GM19372 (cell line): ENCODE results near the gene LSS.
"Not testable (repeated sequence)": the region's sequence is repeated elsewhere in the genome, so short reads cannot be mapped to it uniquely, and the experiment has no call there.

Experiments
- ATAC-seq: cut with Tn5 transposase; IDR thresholded peaks from one replicate; pipeline ENCODE4 v1.9.1; 2021; ENCODE audit warnings: mild to moderate bottlenecking, low read depth, moderate library complexity; ENCODE audit not compliant: unreplicated experiment

The LSS gene

DNA sequence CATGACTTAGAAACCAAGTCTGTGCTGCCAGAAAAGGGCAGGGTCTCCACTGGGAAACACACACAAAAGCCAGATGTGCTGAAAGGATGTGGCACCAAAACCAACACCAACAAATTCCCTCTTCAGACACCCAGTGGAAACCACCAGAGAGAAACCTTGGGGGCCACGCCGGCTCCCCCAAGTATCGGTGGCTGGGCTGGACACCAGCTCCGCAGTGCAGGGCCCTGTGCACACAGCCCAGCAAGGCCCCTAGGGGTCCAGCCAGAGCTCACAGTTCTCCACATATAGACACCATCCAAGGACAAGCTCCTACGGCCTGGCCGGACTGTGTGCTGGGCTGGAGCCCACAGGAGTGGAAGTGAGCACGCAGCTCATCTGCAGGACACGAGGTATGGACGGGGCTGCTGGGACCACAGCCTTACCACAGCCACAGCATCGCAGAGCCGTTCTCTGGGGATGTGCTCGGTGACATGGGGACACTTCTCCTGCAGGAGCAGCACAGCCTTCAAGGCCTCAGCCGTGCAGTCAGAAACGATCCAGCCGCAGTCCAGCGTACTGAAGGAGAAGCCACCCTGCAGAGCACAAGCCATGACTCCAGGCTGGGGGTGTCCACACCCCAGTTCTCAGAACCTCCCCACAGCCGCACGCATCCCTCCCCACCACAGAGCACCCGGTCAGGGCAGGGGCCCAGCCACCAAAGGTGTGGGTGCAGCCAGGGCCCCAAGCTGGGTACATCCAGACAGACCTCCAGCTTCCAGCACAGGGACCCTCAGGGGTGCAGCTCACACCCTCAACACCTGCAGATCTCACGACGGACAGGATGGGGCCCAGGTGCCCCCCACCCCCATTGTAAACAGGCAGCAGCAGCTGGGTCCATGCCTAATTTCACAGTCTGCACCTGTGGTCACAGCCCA is 21.3 kb downstream of the LSS start:
- ATAC-seq, result no peak

DNA sequence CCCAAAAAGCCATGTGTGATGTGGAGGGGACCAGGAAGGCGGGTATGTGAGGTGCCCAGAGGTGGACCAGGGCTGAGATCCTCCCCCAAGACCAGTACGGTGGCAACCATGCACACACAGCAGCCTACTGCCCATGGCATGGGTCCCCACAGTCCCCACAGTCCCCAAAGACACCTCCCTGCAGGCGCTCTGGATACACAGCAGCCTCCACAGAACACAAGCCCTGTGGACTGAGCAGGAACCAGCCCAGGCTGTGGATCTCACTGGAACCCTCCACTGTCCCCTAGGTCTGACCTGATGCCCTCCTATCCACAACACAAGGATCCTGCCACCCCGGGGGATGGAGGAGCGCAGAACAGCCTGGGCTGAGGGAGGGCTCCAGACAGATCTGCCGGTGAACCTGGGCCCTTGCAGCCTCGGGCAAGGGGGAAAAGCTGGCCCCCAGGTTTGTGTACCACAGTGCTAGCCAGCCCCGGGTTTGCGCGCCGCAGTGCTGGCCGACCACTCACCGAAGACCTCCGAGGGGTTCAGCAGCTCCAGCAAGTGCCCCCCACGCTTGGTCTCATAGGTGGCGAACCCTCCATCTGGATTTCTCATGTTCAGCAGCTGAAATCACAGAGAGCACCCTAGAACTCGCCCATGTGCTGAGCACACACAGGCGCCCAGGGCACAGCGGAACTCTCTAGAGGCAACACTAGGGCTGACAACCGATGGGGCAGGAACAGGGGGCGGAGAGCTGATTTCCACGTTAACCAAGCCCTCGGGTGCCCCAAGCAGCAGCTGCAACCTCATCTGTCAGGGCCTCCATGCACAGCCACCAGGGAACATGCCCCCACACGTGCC is 22.2 kb downstream of the LSS start:
- ATAC-seq, result no peak

DNA sequence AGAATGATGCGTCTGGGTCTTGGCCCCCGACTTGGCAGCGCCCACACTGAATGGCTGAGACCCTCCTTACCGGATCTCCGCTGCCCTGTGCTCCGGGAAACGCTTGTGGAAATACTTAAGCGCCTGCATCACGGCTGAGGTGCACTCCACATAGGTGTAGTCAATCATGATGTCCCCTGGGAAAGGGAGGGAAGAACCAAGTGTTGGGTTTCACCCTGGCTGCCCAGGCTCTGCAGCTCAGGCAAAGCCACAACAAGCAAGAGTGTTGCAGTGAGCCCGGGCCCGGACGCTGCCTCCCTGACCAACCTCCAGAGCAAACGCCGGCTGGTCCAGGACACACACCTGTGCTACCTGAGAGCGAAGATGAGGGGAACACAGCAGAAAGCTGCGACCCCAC is 22.8 kb downstream of the LSS start:
- no peak for ATAC-seq

DNA sequence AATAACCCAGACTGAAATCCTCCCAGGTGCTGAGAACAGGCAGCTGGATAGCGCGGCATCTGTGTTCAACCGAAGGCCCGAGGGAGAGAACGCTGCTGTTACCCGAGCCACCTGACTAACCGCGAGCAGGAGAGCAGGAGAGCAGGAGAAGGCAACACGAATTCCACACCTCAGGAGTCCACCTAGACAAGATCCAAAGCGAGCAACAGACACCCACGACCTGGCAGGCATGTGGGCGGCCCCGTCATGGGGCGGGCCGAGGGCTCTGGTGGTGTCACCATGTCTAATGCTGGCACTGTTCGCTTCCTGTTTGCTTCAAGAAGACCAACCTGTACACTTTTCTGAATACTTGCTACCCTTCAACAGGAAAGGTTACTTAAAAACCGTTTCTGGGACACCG is 23.4 kb downstream of the LSS start:
- ATAC-seq, result no peak

- no peak for ATAC-seq
These were observed 25.4 kb downstream of the LSS start for GRCh38 chr21:46203203-46203600.

DNA sequence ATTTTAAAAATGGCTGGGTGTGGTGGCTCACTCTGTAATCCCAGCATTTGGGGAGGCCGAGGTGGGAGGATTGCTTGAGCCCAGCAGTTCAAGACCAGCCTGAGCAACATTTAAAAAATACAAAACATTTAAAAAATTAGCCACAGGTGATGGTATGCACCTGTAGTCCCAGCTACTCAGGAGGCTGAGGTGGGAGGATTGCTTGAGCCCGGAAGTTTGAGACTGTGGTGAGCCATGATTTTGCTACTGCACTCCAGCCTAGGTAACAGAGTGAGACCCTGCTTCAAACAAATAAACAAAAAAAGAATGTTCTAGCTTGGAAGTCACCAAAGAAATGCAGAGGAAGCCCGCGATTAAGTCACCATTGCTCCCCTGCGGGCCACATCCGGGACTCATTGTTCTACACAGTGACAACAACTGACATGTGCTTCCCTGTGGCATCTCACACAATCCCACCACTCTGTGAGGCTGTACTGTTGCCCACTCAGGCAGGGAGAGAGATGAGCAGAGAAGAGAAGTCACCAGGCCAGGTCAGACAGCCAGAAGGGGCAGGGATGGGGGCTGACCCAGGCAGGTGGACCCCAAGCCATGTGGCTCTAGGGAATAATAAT is 25.9 kb downstream of the LSS start:
- ATAC-seq, result no peak

GRCh38 chr21:46200877-46201803 is 27.4 kb downstream of the LSS start:
- ATAC-seq, result not testable (repeated sequence)

DNA sequence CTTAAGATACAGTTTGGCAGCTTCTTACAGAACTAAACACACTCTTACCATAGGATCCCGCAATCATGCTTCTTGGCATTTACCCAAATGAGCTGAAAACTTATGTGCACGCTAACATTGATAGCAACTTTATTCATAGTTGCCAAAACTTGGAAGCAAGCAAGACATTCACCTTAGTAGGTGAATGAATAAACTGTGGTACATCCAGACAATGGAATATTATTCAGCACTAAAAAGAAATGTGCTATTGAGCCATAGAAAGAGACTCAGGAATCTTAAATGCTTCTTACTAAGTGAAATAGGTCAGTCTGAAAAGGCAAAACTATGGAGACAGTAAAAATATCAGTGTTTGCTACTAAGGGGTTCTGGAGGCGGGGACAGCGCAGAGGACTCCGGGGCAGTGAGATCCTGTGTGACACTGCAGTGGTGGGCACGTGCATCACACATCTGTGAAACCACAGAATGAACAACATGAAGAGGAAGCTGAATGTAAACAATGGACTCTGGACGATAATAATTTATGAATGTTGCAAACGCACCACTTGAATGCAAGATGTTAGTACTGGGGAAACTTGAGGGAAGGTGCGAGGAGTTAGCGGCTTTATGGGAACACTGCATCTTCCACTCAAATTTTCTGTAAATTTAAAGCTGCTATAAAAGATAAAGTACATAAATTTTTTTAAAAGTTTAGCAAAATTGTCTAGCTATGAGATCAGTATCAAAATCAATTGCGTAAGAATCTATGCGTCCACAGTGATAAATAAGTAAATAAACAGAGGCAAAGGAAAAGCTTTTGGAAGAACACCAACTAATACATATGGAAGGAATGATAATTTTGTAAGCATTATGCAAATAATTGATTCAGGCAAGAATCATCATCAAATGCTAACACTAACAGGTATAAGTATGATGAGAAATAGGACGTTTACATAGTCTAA is 28.9 kb downstream of the LSS start:
- ATAC-seq, result no peak

GRCh38 chr21:46196733-46197132 is 31.8 kb downstream of the LSS start:
- ATAC-seq, result no peak

DNA sequence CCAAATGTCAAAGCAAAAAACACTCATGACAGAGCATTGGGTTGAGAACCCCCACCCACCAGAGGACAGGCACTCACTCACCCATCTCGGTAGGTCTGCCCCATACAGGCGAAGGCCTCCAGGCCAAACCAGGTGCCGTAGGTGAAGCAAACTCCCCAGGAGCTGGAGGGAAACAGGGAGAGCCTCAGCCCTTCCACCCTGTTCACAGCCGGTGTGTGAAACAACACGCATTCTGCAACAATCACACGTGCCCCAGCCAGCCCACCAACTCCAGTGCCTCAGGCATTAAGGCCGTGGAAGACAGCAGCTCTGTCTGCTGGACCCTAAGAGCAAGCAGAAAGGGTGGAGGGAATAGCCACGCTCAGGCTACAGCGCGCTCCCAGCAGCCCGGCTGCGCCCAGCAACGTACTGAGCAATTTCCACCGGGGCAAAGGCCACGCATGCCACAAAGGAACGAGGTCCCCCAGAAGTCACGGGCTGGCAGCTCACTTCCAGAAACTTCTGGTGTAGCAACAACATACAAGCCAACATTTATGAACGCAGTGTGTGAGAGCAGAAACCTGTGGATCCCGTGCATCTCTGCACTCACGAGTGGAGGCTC is 32.9 kb downstream of the LSS start:
- no peak for ATAC-seq

GRCh38 chr21:46194374-46195334 is 33.9 kb downstream of the LSS start:
- ATAC-seq, result no peak

GRCh38 chr21:46193829-46194373 is 34.7 kb downstream of the LSS start:
- no peak for ATAC-seq

DNA sequence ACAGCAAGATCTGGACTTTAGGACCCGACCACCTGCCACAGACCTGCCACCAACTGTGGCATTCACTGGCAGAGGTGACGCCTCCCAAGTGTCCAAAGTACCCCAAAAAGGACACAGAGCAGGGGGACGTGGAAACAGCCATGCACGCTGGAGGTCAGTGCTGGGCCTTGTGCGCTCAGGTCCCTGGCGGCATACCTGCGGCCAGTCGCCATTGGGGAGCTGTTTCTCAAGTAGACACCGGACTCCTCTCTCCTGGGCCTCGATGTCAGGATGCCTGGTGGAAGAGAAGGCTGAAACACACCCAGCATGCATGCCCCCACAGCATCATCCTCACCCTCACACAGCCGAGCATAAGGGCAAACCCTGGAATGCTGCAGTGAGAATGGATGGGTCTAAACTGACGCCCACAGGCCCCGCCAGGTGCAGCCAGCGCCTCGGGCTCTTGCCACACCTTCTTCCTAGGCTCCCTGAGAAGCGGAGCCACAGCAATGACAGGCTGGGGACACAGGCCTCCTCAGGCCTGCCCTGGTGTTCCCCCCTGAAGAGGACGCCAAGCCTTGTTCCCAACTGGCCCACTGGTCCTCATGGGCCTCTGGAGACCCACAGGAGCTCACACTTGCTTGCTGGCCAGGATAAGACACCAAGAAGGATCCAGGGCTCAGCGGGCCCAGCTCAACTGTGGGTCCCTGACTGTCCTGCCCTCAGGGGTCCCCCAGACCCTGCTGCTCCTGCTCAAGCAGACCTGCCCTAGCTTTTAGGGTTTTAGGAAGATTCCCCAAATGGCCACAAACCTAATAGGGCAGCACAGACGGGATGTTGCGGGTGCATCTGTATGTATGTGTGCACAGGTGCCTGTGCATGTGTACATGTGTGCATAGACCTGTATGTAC is 36.6 kb downstream of the LSS start:
- no peak for ATAC-seq

DNA sequence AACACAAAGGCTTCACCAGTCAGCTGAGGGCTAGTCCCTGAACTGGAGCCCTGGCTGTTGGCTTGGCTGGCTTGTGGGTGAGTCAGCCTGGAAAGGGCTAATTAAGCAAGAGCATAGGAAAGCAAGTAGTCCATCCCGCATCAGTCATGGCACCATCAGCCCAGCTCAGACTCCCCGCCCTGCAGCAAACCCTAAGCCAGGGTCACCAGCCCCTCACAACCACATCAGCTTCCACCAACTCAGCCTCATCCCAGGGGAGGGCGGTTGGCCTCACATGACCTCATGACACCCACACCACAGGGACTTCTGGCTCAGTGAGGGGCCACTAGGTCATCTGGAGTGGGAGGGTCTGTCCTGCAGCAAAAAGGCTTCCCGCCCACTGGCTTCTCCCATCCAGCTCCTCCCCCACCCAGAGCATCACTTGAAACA is 37.3 kb downstream of the LSS start:
- ATAC-seq, result no peak

DNA sequence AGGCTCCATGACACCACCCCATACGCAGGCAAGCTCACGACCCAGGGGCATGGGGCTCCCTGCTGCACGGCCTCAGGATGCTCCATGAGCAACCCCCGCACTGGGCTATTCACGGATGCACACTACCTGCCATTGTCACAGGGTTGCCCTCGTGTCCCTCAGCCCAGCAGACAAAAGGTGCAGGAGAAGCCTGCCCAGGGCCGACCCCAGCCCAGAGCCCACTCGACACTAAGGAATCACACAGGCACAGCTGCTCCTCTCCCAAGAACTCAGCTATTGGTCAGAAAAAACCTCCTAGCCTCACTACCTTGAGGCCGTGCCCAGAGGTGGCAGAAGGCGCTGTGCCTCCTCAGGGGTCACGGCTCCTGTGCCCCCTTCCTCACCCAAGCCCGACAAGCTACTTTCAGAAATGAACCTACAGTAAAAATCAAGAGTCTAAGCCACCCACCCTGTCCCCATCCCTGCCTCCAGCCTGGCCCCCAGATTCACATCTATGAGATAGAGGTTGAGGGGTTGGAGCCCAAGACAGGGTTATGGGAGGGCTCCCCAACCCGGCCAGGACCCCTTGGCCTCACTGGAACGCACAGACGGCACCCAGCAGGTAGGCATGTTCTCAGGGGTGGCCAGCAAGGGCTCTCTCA is 38.0 kb downstream of the LSS start:
- ATAC-seq, result no peak
